ENCODE results near the gene IFT20.

GRCh38 chr17:28343491-28343932 is 8.2 kb upstream of the IFT20 start:
- TF ChIP-seq CTCF (tag by site-specific recombination; IDR thresholded peaks at IDR 0.05), result no peak
- no peak for TF ChIP-seq HOXC10 (CRISPR knock-in tag; IDR thresholded peaks at IDR 0.05)
- TF ChIP-seq ZNF211 (tag by site-specific recombination; IDR thresholded peaks at IDR 0.05; ENCODE audit: low read depth), result no peak
- TF ChIP-seq ZNF548 (tag by site-specific recombination; IDR thresholded peaks at IDR 0.05), result no peak
- no peak for TF ChIP-seq ZNF677 (tag by site-specific recombination; IDR thresholded peaks at IDR 0.05)
- no peak for TF ChIP-seq ZNF670 (tag by site-specific recombination; IDR thresholded peaks at IDR 0.05; ENCODE audit: low read depth)
- no peak for TF ChIP-seq REST (tag by site-specific recombination; IDR thresholded peaks at IDR 0.05)
- TF ChIP-seq ZNF274 (IDR thresholded peaks at IDR 0.05; ENCODE audit: low read length), result no peak
- TF ChIP-seq ZNF274 (tag by site-specific recombination; IDR thresholded peaks at IDR 0.05; ENCODE audit: borderline replicate concordance), result no peak
- no peak for TF ChIP-seq ZNF426 (tag by site-specific recombination; IDR thresholded peaks at IDR 0.05)
- TF ChIP-seq ZNF214 (tag by site-specific recombination; IDR thresholded peaks at IDR 0.05; ENCODE audit: borderline replicate concordance), result no peak
- TF ChIP-seq ZEB2 (tag by site-specific recombination; IDR thresholded peaks at IDR 0.05), result no peak
- TF ChIP-seq PRDM10 (tag by site-specific recombination; IDR thresholded peaks at IDR 0.05), result no peak
- no peak for TF ChIP-seq HOXD13 (CRISPR knock-in tag; IDR thresholded peaks at IDR 0.05; ENCODE audit: borderline replicate concordance)

Data from HEK293 (cell line).